Measurements from ENCODE around the gene C1orf56.

- TF ChIP-seq CTCF (IDR thresholded peaks at IDR 0.05) (no peak), POLR2AphosphoS5 (IDR thresholded peaks at IDR 0.05) (no peak), POLR2A (IDR thresholded peaks at IDR 0.05) (no peak), EP300 (IDR thresholded peaks at IDR 0.05) (no peak)
These were observed 24.7 kb downstream of the C1orf56 start for GRCh38 chr1:151072224-151072623.
